Measurements from ENCODE around the gene TDRD15. TPM values are rescaled to one million over a fixed set of nuclear protein-coding genes. Genes with fewer than 3 reads are reported as not detected.

TDRD15 gene
- total RNA-seq, 8 experiments from 2014 or later = under 0.01 to 0.19 (median 0.05) TPM; not detected in 3

GRCh38 chr2:21155365-21156136, 31.8 kb downstream of the TDRD15 start:
- H3K4me1 ChIP-seq (replicated peaks in 1 of 2) = no peaks in the 10 kb centered on the region
- in situ Hi-C loops (cut with MboI; ENCODE audit: low pct_unique_long_range_greater_than_20kb in 2 of 9, low sequenced_read_pairs in 9 of 9, unreplicated experiment in 9 of 9) = no loop called here
- no peak overlapping the region for H3K4me3 ChIP-seq
- ATAC-seq (replicated peaks in 6 of 8) = no peak
- 5 to 83% (median 30%) methylated on average over 1 to 3 of the region's 3 CpGs for WGBS, 10 experiments
- no peak overlapping the region for H3K27ac ChIP-seq

DNA sequence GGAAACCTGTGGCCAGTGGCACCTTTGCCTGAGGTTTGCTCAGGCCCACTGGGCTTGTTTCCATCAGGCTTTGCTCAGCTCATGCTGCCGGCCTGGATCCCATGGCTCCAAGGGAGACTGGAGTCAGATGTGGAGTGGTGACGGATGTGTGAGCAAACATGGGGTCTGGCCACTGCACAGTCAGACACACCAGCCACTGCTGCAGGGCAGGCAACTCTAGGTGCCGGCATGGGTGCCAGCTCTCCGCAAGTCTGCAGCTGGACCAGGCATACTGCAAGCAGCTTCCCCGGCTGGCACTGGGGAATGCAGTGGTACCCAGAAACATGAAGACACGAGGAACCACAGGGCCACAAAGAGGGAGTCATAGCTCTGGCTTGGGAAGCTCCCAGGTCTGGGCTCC, 37.4 kb downstream of the TDRD15 start:
- Histone ChIP-seq H3K27ac (no peak overlapping the region), H3K4me1 (replicated peaks in 1 of 2) (no peaks in the 10 kb centered on the region), H3K4me3 (no peak overlapping the region)
- in situ Hi-C loops (cut with MboI; ENCODE audit: low pct_unique_long_range_greater_than_20kb in 2 of 9, low sequenced_read_pairs in 9 of 9, unreplicated experiment in 9 of 9) = no loop called here
- ATAC-seq (replicated peaks in 6 of 8) = no peak
- 0 to 100% (median 81%) methylated on average over 1 to 3 of the region's 6 CpGs; no CpG with 5 or more reads in 4 of the 10 experiments for WGBS, 10 experiments

- in situ Hi-C loops (cut with MboI; ENCODE audit: low pct_unique_long_range_greater_than_20kb in 2 of 9, low sequenced_read_pairs in 9 of 9, unreplicated experiment in 9 of 9) = no loop called here
- no peak overlapping the region for H3K27ac ChIP-seq
- no peaks in the 10 kb centered on the region for H3K4me1 ChIP-seq (replicated peaks in 1 of 2)
- WGBS, 10 experiments = 7 to 100% (median 75%) methylated on average over 1 to 4 of the region's 7 CpGs; no CpG with 5 or more reads in 5 of the 10 experiments
- ATAC-seq (replicated peaks in 6 of 8) = no peak
- H3K4me3 ChIP-seq = no peak overlapping the region
Observed at GRCh38 chr2:21161832-21162614, 38.3 kb downstream of the TDRD15 start.

GRCh38 chr2:21162615-21162878, 38.8 kb downstream of the TDRD15 start:
- H3K27ac ChIP-seq = no peak overlapping the region
- no peak for ATAC-seq (replicated peaks in 6 of 8)

GRCh38 chr2:21163213-21163612, 39.4 kb downstream of the TDRD15 start:
- no peaks in the 10 kb centered on the region for H3K4me1 ChIP-seq (replicated peaks in 1 of 2)
- WGBS, 10 experiments = 80% methylated on average over 1 of the region's 9 CpGs; no CpG with 5 or more reads in 9 of the 10 experiments
- no peak overlapping the region for H3K27ac ChIP-seq
- no peak for ATAC-seq (replicated peaks in 6 of 8)
- in situ Hi-C loops (cut with MboI; ENCODE audit: low pct_unique_long_range_greater_than_20kb in 2 of 9, low sequenced_read_pairs in 9 of 9, unreplicated experiment in 9 of 9) = no loop called here
- no peak overlapping the region for H3K4me3 ChIP-seq

More at GRCh38 chr2:21162615-21162878, 38.8 kb downstream of the TDRD15 start:
- no peak overlapping the region for H3K4me3 ChIP-seq
- WGBS, 10 experiments = 20 to 100% methylated on average over 1 to 3 of the region's 5 CpGs; no CpG with 5 or more reads in 8 of the 10 experiments
- H3K4me1 ChIP-seq (replicated peaks in 1 of 2) = no peaks in the 10 kb centered on the region
- in situ Hi-C loops (cut with MboI; ENCODE audit: low pct_unique_long_range_greater_than_20kb in 2 of 9, low sequenced_read_pairs in 9 of 9, unreplicated experiment in 9 of 9) = no loop called here

GRCh38 chr2:21165350-21165749, 41.6 kb downstream of the TDRD15 start:
- Histone ChIP-seq H3K4me1 (replicated peaks in 1 of 2) (no peaks in the 10 kb centered on the region), H3K4me3 (no peak overlapping the region), H3K27ac (no peak overlapping the region)
- in situ Hi-C loops (cut with MboI; ENCODE audit: low pct_unique_long_range_greater_than_20kb in 2 of 9, low sequenced_read_pairs in 9 of 9, unreplicated experiment in 9 of 9) = no loop called here
- 0 to 11% (median 0%) methylated on average over 1 of the region's 1 CpG; no CpG with 5 or more reads in 1 of the 10 experiments for WGBS, 10 experiments
- ATAC-seq (replicated peaks in 6 of 8) = no peak

DNA sequence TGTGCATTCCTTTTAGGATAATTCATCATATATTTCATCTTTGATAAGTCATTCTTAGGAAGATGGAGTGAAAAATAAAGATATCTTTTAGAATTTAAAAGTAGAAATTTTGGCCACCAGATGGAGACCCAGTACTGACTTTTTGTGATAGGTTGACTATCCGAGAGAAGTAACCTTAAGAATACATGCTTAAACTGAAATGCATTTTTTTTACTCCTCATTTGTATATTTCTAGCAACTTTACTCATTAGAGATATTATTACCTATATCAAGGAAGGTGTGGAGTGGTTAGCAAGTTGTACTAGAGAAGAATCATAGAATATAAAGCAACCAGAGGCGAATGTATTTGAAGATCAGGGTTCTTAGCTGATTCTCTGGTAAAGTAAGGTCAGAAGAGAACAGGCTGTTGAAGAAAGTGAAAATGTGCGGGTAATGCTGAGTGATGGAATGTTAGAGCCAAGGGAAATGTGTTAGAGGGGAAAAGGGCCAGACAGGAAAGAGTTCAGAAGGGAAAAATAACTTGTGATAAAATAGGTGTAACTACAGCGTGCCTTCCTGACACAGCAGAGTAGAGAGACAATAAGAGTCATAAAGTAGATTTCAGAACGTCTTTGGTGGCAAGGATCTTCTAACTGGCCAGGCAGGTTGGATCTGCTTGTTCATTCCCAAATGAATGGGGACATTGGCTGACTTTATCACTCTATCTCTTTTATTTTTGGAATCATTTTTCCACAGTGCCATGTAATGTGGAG, 52.3 kb downstream of the TDRD15 start:
- in situ Hi-C loops (cut with MboI; ENCODE audit: low pct_unique_long_range_greater_than_20kb in 2 of 9, low sequenced_read_pairs in 9 of 9, unreplicated experiment in 9 of 9) = no loop called here
- ATAC-seq (replicated peaks in 6 of 8) = no peak
- H3K27ac ChIP-seq = no peak overlapping the region
- H3K4me3 ChIP-seq = no peak overlapping the region
- no peaks in the 10 kb centered on the region for H3K4me1 ChIP-seq (replicated peaks in 1 of 2)
- WGBS, 10 experiments = 3 to 78% (median 68%) methylated on average over 3 to 5 of the region's 5 CpGs

DNA sequence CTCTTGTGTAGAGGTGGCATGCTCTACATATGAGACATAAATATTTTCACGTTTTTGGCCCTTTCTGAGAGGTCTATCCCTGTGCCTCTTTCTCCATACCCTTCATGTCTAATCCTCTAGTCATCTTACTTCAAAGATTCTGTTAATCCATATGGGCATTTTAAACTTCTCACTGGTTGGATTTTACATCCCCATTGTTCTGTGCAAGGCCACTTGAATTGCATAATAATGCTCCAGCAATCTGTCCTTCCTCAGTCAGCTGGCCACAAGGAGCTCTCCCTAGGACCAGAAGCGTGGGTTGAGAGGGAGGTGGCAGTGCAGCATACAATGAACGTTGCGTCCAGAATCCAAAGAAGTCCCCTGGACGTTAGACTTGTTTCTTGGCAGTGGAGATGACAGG, 58.2 kb downstream of the TDRD15 start:
- in situ Hi-C loops (cut with MboI; ENCODE audit: low pct_unique_long_range_greater_than_20kb in 2 of 9, low sequenced_read_pairs in 9 of 9, unreplicated experiment in 9 of 9) = no loop called here
- no peak overlapping the region for H3K27ac ChIP-seq
- 0 to 70% (median 40%) methylated on average over 1 to 5 of the region's 5 CpGs; no CpG with 5 or more reads in 1 of the 10 experiments for WGBS, 10 experiments
- ATAC-seq (replicated peaks in 6 of 8) = no peak
- no peaks in the 10 kb centered on the region for H3K4me1 ChIP-seq (replicated peaks in 1 of 2)
- no peak overlapping the region for H3K4me3 ChIP-seq

GRCh38 chr2:21183306-21183705, 59.5 kb downstream of the TDRD15 start:
- Histone ChIP-seq H3K4me3 (no peak overlapping the region), H3K27ac (no peak overlapping the region), H3K4me1 (replicated peaks in 1 of 2) (no peaks in the 10 kb centered on the region)
- in situ Hi-C loops (cut with MboI; ENCODE audit: low pct_unique_long_range_greater_than_20kb in 2 of 9, low sequenced_read_pairs in 9 of 9, unreplicated experiment in 9 of 9) = no loop called here
- 5 to 88% (median 54%) methylated on average over 1 to 4 of the region's 4 CpGs for WGBS, 10 experiments
- ATAC-seq (replicated peaks in 6 of 8) = no peak

GRCh38 chr2:21183726-21184125, 60.0 kb downstream of the TDRD15 start:
- in situ Hi-C loops (cut with MboI; ENCODE audit: low pct_unique_long_range_greater_than_20kb in 2 of 9, low sequenced_read_pairs in 9 of 9, unreplicated experiment in 9 of 9) = no loop called here
- 0 to 100% (median 54%) methylated on average over 1 to 2 of the region's 2 CpGs; no CpG with 5 or more reads in 2 of the 10 experiments for WGBS, 10 experiments
- H3K4me1 ChIP-seq (replicated peaks in 1 of 2) = no peaks in the 10 kb centered on the region
- no peak overlapping the region for H3K4me3 ChIP-seq
- no peak overlapping the region for H3K27ac ChIP-seq
- ATAC-seq (replicated peaks in 6 of 8) = no peak

DNA sequence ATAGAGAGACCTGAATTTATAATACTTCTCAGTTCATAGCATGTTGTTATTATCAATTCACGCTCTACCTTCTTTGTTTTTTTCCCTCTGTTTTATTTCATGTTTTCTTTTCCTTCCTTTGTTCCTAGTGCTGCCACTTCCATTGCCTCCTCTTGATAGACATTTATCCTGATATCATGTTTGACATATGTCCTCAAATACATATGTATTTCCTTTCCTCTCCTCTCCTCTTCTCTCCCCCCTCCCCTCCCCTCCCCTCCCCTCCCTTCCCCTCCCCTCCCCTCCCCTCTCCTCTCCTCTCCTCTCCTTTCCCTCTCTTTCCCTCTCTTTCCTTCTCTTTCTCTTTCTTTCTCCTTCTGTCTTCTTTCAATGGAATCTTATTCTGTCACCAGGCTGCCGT, 67.8 kb downstream of the TDRD15 start:
- in situ Hi-C loops (cut with MboI; ENCODE audit: low pct_unique_long_range_greater_than_20kb in 2 of 9, low sequenced_read_pairs in 9 of 9, unreplicated experiment in 9 of 9) = no loop called here
- Histone ChIP-seq H3K4me3 (no peak overlapping the region), H3K4me1 (replicated peaks in 1 of 2) (no peaks in the 10 kb centered on the region), H3K27ac (no peak overlapping the region)
- 5 to 100% (median 86%) methylated on average over 1 of the region's 2 CpGs; no CpG with 5 or more reads in 3 of the 10 experiments for WGBS, 10 experiments
- no peak for ATAC-seq (replicated peaks in 6 of 8)

Data from motor neuron (in vitro differentiated cells).